Tibial nerve (tissue), 3 donors: Measurements from ENCODE around the gene ARHGEF19.

Experiments
- CTCF ChIP-seq, 5 experiments: fragments of 200-600 bp in 3 of 5; fragments of 450-650 bp in 2 of 5; sonication (generic) in 3 of 5; IDR thresholded peaks; one replicate each; pipeline ENCODE4 v1.5.1; 2016 to 2019; ENCODE audit warnings: antibody characterized with exemption in 5 of 5, mild to moderate bottlenecking in 3 of 5, moderate library complexity in 2 of 5
- POLR2A ChIP-seq, 2 donors: fragments of 450-650 bp; IDR thresholded peaks; one replicate each; pipeline ENCODE4 v1.6.1; 2017; ENCODE audit warnings: antibody characterized with exemption in 2 of 2, mild to moderate bottlenecking in 2 of 2, moderate library complexity in 2 of 2

- TF ChIP-seq CTCF (IDR thresholded peaks at IDR 0.05), result no peak
- TF ChIP-seq POLR2A (IDR thresholded peaks at IDR 0.05), result peak in 1 of 2 donors; percentile 35
These were observed 30.3 kb downstream of the ARHGEF19 start for GRCh38 chr1:16181887-16182719.
